ENCODE results near the gene XYLT1.
"Not testable (repeated sequence)": the region's sequence is repeated elsewhere in the genome, so short reads cannot be mapped to it uniquely, and the experiment has no call there.

Gene XYLT1

DNA sequence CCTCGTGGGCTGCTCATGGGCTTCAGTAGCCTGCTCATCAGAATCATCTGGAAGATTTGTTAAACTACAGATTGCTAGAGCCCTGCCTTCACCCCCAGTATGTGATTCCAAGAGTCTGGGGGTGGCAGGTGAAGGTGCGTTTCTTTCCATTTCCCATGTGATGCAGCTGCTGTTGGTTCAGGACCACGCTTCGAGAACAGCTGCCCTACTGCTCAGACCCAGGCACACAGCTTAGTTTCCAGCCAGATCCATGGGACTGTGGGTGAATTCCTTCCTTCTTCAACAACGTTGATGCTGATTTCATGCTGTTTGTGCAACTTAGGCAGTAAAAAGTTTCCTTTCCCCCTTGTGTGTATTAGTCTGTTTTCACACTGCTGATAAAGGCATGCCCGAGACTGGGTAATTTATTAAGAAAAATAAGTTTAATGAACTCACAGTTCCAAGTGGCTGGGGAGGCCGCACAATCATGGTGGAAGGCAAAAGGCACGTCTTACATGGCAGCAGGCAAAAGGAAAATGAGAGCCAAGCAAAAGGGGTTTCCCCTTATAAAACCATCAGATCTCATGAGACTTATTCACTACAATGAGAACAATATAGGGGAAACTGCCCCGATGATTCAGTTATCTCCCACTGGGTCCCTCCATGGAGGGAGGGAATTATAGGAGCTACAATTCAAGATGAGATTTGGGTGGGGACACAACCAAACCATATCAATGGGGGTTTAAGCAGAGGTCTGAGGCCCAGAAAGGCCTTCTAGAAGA is 159.2 kb downstream of the XYLT1 start:
- in situ Hi-C loops (cut with HindIII; ENCODE audit: low pct_ligation_motif_present, low pct_unique_long_range_greater_than_20kb, low sequenced_read_pairs) = no loop called here
- DNase-seq = no peak

DNA sequence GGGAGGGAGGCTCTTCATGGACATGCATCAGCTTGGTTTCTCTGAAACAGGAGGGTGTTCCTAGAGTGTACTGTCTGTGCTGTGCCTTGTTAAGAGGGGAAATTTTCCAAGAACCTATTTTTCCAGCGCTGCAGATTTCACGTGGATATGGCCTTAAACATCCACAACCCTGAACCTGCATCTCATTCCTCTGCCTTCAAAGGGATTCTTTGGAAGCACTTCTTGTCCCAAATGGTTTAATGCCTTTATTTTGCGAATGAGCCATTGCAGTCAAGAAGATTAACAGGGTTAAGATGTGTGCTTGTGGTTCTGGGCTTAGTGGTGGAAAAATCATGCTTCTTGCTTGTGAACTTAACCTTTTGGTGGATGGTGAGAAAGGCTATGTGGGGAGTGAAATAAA is 161.2 kb downstream of the XYLT1 start:
- in situ Hi-C loops (cut with HindIII; ENCODE audit: low pct_ligation_motif_present, low pct_unique_long_range_greater_than_20kb, low sequenced_read_pairs) = no loop called here
- DNase-seq = no peak

DNA sequence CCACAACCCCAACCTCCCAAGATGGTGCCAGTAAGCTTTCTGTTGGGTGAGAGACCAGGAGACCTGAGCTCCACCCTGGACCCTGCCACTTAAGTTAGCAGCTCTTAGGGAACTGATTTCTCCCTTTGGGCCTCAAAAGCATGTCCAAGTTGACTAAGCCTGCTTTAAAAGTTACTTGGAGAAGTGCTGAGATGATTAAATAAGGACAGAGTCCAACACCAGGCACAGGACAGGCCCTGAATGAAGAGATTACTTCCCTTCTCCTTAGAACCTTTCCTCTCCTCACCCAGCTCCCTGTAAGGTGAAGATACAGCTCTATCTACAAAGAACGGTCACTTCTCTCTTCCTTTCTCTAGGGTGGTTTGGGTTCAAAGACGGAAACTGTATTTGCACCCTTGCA is 162.6 kb downstream of the XYLT1 start:
- DNase-seq = no peak
- in situ Hi-C loops (cut with HindIII; ENCODE audit: low pct_ligation_motif_present, low pct_unique_long_range_greater_than_20kb, low sequenced_read_pairs) = no loop called here

DNA sequence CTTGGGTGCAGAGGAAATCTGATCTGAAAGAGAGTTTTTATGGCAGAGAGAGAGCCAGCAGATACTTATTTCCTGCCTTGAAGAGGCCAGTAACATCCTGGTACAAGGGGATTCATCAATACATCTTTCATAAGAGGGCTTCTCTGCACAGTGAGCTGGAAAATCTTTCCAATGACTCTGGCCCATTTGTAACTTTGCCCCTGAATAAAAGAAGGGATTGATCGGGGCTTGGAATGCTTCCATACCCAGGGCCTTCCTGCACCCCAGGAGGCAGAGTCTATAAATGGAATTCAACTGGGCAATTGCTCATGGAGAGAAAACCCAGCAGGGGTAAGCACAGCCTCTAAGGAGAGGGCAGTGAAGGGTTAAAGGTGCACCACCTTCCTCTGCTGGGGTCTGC is 163.3 kb downstream of the XYLT1 start:
- in situ Hi-C loops (cut with HindIII; ENCODE audit: low pct_ligation_motif_present, low pct_unique_long_range_greater_than_20kb, low sequenced_read_pairs) = no loop called here
- DNase-seq = no peak

DNA sequence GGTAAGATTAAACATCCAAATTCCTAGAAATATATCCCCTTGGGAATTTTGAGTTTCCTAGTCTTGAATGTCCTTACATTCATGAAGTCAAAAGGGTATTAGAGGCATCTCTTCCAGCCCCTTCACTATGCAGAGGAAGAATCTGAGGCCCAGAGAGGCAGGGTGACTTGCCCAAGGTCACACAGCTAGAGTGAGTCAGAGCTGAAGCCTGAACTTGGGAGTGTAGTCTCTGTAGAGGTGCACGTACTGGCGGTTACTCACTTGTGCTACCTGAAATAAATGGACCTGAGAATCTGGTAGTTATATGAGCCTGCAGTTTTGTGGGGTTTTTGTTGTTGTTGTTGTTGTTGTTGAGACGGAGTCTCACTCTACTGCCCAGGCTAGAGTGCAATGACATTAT is 164.0 kb downstream of the XYLT1 start:
- in situ Hi-C loops (cut with HindIII; ENCODE audit: low pct_ligation_motif_present, low pct_unique_long_range_greater_than_20kb, low sequenced_read_pairs) = no loop called here
- no peak for DNase-seq

DNA sequence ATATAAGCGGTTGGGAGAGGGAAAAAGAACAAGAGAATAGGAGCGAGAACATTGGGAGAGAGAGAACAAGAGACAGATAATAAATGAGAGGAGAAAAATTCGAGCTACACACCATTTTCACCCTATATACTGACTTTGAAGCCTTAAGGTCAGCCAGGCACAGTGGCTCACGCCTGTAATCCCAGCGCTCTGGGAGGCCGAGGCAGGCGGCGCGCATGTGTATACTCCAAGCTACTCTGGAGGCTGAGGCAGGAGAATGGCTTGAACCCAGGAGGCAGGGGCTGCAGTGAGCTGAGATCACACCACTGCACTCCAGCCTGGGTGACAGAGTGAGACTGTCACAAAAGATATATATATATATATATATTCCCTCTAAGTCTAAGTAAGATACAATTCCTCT is 164.5 kb downstream of the XYLT1 start:
- DNase-seq; in situ Hi-C loops (cut with HindIII; ENCODE audit: low pct_ligation_motif_present, low pct_unique_long_range_greater_than_20kb, low sequenced_read_pairs): not testable (repeated sequence)

DNA sequence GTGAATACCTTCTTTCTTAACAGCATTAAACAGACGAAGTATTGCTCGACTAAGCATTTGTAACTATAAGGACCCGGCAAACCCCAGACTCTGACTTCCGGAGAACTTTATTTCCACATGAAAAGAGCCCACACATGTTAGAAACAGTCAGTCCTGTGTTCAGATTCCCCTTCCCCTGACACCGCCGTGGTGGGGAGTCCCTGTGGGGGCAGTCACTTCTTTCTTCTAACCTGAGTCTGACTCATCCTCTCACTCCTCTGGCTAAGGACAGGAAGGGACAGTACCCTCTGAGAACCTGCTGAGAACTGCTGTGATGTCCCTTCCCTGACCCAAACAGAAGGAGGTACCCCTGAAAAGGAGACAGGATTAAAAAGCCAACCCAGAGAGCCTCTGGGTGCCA is 165.1 kb downstream of the XYLT1 start:
- DNase-seq = no peak
- in situ Hi-C loops (cut with HindIII; ENCODE audit: low pct_ligation_motif_present, low pct_unique_long_range_greater_than_20kb, low sequenced_read_pairs) = no loop called here

DNA sequence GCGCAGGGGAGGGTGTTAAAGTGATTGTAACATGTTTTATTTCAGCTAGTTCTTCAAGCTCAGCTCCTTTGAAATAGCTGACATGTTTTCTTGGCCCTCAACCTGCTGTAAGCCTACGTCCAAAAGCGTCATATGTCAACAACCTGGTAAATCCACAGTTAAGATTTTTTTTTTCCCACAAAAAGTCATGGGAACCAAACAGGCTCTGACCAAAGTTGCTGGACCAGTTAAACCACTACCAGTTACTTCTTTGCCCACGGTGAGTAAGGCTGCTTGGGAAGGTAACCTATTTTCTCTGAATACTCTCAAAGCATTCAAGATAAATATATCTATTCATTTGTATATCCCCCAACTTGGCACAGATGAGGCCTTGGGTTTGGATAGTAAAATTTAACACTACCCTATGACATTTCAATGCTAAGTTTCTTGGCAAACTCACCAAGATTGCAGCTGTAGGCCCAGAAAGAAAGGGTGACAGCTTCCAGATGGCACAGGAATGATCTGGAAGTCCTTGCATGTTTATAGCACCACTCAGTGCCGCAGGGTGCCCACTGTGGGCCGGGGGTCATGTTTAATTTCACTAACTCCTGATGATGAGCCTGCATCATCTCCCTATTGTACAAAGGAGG is 166.2 kb downstream of the XYLT1 start:
- in situ Hi-C loops (cut with HindIII; ENCODE audit: low pct_ligation_motif_present, low pct_unique_long_range_greater_than_20kb, low sequenced_read_pairs) = no loop called here
- DNase-seq = no peak

DNA sequence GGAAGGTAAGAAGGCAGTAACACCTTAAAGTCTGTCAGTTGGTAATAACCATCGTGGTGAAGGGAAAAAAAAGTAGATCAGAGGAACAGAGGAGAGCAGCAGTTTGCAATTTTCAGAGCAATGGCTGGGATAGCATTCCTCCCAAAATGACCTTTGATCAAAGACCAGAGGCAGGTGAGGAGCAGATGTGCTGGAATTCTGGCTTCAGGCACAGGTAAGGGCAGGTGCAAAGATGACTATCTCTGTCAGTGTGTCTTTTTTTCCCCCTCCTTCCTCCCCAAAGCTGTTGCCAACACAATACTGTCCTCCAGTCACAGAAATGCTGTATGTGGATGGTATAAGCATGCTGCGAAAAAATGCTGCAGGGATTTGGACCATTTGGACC is 166.7 kb downstream of the XYLT1 start:
- no peak for DNase-seq
- in situ Hi-C loops (cut with HindIII; ENCODE audit: low pct_ligation_motif_present, low pct_unique_long_range_greater_than_20kb, low sequenced_read_pairs) = no loop called here

DNA sequence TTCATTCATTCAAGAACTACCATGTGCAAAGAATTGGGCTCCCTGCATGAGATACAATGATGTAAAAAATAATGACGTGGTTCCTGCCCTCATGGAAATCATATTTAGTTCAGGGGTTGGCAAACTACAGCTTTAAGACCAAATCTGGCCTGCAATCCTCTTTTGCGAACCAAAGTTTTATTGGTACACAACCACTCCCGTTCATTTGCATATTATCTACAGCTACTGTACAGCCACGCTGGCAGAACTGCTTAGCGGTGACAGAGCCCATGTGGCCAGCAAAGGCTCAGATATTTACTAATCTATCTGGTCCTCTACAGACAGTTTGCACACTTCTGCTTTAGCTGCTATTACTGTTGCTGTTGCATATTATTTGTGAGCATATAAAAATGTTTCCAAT is 167.7 kb downstream of the XYLT1 start:
- in situ Hi-C loops (cut with HindIII; ENCODE audit: low pct_ligation_motif_present, low pct_unique_long_range_greater_than_20kb, low sequenced_read_pairs) = no loop called here
- DNase-seq = no peak

DNA sequence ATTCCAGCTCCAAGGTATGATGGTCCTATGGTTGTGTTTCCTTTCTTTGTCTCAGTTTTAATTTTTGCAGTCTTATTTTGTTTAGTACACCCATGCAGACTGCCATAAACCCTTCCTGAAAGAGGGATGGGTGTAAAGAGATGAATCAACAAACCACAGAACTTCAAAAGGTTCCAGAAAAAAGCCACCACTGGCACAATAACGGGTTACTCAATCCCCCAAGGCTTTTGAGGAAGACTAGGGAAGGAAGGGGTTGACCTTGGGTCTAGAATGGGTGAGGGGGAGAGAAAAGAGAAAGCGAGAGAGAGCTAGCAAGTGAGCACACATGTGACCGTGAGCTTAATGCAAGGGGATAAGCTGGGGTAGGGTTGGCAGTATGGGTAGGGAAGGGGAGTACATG is 168.1 kb downstream of the XYLT1 start:
- in situ Hi-C loops (cut with HindIII; ENCODE audit: low pct_ligation_motif_present, low pct_unique_long_range_greater_than_20kb, low sequenced_read_pairs) = no loop called here
- DNase-seq = no peak

DNA sequence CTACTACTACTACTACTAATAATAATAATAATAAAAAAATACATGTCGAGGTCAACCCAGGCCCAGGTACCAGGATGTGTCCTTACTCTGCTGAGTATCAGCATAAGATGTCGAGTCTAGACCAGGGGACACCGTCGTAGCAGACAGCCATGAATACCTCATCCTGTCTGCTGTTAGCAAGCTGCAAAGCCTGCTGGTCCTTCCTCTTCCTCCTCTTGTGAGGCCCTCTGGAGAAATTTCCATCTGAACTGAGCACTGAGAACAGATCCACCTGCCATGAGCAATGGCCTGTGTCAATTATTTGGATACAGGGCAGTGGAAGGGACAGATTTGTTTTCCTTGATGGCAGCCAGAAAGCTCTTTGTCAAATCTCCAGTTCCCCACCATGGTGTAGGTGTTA is 168.5 kb downstream of the XYLT1 start:
- DNase-seq = no peak
- in situ Hi-C loops (cut with HindIII; ENCODE audit: low pct_ligation_motif_present, low pct_unique_long_range_greater_than_20kb, low sequenced_read_pairs) = no loop called here

DNA sequence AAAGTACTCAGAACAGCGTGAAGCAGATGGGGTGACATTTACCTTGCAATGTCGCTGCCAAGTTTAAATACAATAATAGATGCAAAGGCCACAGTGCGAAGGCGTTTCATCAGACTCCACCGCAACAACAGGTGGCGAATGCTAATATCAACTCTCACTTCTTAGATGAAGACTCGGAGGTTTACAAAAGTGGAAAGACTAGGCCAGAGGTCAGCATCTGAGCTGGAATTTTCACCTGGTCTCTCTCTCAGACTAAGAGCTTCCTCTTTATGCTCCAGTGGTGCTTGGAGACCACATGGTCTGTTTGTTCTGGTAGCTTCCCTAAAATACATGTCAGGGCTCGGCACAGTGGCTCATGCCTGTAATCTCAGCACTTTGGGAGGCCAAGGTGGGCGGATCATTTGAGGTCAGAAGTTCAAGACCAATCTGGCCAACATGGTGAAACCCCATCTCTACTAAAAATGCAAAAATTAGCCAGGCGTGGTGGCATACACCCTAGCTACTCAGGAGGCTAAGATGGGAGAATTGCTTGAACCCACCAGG is 169.1 kb downstream of the XYLT1 start:
- no peak for DNase-seq
- in situ Hi-C loops (cut with HindIII; ENCODE audit: low pct_ligation_motif_present, low pct_unique_long_range_greater_than_20kb, low sequenced_read_pairs) = no loop called here

DNA sequence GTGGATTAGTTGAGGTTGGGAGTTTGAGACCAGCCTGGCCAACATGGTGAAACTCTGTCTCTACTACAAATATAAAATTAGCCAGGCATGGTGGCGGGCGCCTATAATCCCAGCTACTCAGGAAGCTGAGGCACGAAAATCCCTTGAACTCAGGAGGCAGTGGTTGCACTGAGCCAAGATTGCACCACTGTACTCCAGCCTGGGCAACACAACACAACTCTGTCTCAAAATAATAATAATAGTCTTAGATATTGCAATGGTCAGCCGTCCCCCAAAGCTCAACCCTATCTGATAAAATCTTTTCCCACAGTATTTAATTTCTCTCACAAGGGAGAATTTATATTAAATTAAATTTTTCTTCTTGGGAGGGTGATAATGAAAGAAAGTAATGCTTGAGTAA is 169.6 kb downstream of the XYLT1 start:
- in situ Hi-C loops (cut with HindIII; ENCODE audit: low pct_ligation_motif_present, low pct_unique_long_range_greater_than_20kb, low sequenced_read_pairs) = no loop called here
- no peak for DNase-seq

DNA sequence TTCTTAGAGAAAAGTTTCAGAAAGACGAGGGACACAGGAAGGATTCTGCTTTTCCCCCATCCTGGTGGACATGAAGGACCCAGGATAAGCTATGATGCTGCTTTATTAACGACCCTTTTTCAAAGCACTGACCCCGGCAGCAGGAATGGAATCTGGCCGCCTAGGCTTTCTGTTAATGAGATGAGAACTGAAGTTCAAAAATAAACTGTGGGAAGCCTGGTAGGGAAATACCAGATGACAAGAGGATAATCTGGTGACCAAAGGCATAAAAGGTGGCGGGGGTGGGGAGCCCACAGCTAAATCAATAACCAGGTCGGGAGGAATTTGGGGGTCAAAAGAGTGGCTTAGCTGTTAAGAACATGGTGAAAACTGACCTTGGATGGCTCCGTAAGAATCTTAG is 171.0 kb downstream of the XYLT1 start:
- DNase-seq = no peak
- in situ Hi-C loops (cut with HindIII; ENCODE audit: low pct_ligation_motif_present, low pct_unique_long_range_greater_than_20kb, low sequenced_read_pairs) = no loop called here

DNA sequence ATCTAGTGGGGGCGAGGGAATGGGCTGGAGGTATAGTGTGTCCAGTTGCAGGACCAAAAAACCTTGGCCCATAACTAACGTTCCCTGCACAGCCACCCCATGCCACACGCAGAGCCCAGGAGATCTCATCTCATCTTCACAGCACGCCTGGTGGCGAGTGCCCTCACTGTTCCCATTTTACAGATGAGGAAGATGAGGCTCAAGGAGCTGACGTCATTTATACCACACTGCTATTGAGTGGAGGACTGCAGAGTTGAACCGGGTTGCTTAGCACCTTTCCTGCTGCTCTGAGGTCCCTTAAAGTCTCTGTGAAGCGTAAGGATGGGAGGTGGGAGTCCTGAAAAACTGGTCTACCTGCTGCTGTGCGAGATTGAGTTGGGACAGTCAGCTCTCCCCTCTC is 172.5 kb downstream of the XYLT1 start:
- DNase-seq = no peak
- in situ Hi-C loops (cut with HindIII; ENCODE audit: low pct_ligation_motif_present, low pct_unique_long_range_greater_than_20kb, low sequenced_read_pairs) = no loop called here

DNA sequence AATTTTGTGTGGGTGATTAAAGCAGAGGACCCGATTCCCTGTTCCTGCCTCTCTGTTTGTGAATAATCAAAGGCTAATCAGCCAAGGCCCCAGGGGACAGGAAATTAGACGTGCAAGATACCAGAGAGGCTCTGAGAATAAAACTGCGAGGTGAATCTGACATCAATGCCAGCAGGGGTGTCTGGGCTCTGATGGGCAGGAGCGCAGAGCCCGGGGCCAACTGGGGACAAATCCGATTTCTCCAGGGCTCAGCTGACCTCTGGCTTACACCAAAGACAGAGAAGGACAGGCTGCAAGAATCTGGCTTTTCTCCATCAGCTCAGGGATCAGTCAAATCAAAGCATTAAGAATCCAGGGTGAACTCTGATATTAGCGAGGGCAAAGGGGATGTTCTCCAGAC is 174.3 kb downstream of the XYLT1 start:
- in situ Hi-C loops (cut with HindIII; ENCODE audit: low pct_ligation_motif_present, low pct_unique_long_range_greater_than_20kb, low sequenced_read_pairs) = no loop called here
- DNase-seq = no peak

DNA sequence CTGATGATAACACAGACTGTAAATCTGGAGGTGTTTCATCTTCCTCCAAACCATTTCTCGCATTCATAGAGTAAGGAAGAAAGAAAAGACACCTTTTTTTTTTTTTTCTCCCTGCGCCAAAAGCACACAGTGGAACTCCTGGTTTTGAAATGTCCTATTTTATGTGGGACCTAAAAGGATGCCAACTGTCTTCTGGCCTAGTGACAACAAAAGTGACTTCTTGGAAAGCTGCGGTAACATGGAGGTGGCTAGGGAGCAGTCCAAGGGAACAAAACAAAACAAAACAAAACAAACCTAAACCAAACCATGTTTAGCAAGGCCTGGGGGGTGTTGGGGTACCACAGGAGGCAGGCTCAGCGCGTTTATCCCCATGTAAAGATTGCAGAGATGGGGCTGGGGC is 174.8 kb downstream of the XYLT1 start:
- DNase-seq = no peak
- in situ Hi-C loops (cut with HindIII; ENCODE audit: low pct_ligation_motif_present, low pct_unique_long_range_greater_than_20kb, low sequenced_read_pairs) = no loop called here

DNA sequence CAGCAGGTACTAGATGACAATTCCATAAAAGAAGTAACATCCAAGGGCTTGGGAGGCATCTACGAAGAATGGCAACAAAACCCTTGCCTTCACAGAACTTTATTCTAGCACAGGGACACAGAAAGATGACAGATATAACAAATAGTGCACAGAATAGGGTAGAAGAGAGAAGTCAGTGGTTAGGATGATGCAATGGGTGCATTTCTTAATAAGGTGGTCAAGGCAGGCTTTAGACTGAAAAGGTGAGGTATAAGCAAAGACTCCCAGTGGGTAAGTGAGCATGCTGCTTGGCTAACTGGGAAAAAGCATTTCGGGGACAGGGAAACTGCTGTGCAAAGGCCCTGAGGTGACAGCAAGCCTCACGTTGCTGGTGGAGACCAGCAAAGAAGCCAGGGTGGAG is 175.9 kb downstream of the XYLT1 start:
- in situ Hi-C loops (cut with HindIII; ENCODE audit: low pct_ligation_motif_present, low pct_unique_long_range_greater_than_20kb, low sequenced_read_pairs) = no loop called here

DNA sequence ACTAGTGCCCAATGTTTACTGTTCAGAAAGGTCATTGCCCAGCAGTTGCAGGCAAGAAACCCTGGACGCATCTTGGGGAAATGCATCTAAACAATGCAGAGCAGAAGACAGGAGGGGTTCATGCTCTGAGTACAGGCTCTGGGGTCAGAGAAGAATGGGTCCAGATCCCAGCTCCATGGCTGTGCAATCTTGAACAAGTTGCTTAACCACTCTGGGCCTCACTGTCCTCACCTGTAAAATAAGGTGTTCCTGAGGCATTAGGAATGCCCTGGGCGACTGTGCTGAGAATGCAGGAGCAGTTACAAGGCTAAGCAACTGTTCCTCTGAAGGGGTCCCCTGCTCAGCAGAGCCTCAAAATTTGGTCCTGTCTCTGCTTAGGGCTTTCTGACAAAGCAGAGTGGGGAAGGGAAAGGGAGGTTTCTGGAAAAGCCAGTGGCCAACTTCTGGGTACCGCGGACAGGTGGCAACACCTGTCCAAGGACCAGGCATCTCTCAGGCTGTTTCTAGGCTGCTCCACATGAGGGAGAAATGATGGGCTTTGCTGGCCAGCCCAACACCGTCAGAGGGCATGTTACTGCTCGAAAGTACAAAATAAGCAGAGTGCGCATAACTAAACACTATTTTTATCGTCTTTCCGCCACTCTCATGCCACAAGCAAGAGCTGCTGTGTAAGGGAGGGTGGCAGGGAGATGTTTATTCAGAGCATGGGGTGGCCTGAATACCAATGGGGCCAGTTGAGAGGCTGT is 176.8 kb downstream of the XYLT1 start:
- in situ Hi-C loops (cut with HindIII; ENCODE audit: low pct_ligation_motif_present, low pct_unique_long_range_greater_than_20kb, low sequenced_read_pairs) = no loop called here
- DNase-seq = no peak

More for the DNA sequence above, 175.9 kb downstream of the XYLT1 start:
- DNase-seq = no peak
